HUES6 (cell line): Measurements from ENCODE around the gene KCNMB1.

Experiments used
- H3K27ac ChIP-seq: 2 replicates; pipeline ENCODE4 v1.7.0; 2013; ENCODE audit warnings: low read depth, mild to moderate bottlenecking, low read length, inconsistent platforms
- H3K27me3 ChIP-seq: 2 replicates; pipeline ENCODE4 v1.6.1; 2013; ENCODE audit warnings: low read length; ENCODE audit not compliant: control insufficient read depth, insufficient read depth
- H3K36me3 ChIP-seq: 2 replicates; pipeline ENCODE4 v1.6.1; 2013; ENCODE audit warnings: low read length; ENCODE audit not compliant: control insufficient read depth, insufficient read depth
- H3K4me1 ChIP-seq: 2 replicates; pipeline ENCODE4 v1.6.1; 2013; ENCODE audit warnings: low read length; ENCODE audit not compliant: control insufficient read depth, insufficient read depth
- H3K4me3 ChIP-seq: 2 replicates; pipeline ENCODE4 v1.5.1; 2013; ENCODE audit warnings: low read depth, low read length
- H3K9ac ChIP-seq: one replicate; pipeline ENCODE4 v1.6.1; 2013; ENCODE audit warnings: mild to moderate bottlenecking, low read length
- H3K9me3 ChIP-seq: 2 replicates; pipeline ENCODE4 v1.6.1; 2013; ENCODE audit warnings: low read depth, low read length; ENCODE audit not compliant: control insufficient read depth, insufficient read depth

KCNMB1 gene, protein sequence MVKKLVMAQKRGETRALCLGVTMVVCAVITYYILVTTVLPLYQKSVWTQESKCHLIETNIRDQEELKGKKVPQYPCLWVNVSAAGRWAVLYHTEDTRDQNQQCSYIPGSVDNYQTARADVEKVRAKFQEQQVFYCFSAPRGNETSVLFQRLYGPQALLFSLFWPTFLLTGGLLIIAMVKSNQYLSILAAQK

DNA sequence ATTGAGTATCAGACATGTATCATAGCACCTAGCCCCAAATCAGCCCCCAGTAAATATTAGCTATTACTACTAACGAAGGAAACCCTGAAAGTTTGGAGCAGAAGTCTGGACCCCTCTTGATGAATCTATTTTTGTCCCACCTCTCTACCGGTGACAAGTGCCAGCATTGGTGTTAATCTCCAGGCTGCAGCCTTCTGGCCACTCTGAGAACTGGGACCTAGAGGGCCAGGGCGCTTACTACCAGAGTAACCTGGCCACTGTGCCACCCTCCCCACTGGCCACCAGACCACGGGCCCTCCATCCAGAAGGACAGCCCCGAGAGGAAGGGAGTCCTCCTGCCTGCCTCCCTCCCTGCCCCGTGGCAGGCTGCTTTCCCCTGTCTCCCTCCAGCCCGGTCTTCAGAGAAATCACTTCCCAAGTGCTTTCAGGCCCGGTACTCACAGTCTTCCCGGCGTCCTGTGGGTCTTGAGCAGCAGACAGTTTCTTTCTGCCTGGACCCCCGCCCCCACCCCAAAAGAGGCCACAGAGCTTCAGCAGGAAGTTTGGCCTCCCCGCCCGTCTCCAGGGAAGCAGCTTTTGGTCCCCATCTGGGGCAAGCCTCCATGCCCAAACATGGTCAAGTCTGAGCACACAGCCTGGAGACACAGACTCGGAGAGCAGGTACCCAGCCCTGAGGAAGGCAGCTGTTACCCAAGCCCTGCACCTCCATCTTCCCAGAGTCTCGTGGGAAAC is at the start of gene KCNMB1:
Gene KCNMB1, minus strand, starts transcription at position 550 of the 732 bp plus-strand sequence. CDS start 3,920 bp downstream, outside the sequence.
- Histone ChIP-seq H3K27ac (no peak within 1 kb of the TSS), H3K4me1 (peaks cover 47% of the 10 kb centered on the region), H3K9ac (peak within 1 kb of the TSS; percentile 62), H3K36me3 (no peaks in the 10 kb centered on the region), H3K9me3 (no peaks in the 10 kb centered on the region), H3K27me3 (no peaks in the 10 kb centered on the region), H3K4me3 (no peak within 1 kb of the TSS)

DNA sequence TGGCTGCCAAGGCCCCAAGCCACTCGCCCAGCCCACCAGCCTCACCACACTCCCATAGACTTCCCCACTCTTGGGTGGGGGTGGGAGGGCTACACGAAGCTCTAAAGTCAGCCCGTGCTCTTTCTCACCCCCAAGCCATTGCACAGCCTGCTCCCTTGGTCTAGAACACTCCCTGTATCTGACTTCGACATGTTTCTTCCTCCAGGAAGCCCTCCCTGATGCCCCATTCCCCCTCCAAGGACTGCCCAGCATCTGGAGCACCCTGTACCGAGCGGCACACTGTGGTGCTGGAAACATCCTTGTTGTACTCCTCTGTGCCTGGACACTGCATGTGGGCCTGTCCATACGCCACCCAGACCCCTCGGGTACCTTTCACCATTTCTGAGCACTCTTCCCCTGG is 49.4 kb upstream of the KCNMB1 start:
- Histone ChIP-seq H3K36me3 (no peaks in the 10 kb centered on the region), H3K9ac (no peak overlapping the region), H3K4me1 (peaks cover 22% of the 10 kb centered on the region), H3K9me3 (no peaks in the 10 kb centered on the region), H3K4me3 (no peak overlapping the region), H3K27me3 (no peaks in the 10 kb centered on the region), H3K27ac (no peak overlapping the region)

DNA sequence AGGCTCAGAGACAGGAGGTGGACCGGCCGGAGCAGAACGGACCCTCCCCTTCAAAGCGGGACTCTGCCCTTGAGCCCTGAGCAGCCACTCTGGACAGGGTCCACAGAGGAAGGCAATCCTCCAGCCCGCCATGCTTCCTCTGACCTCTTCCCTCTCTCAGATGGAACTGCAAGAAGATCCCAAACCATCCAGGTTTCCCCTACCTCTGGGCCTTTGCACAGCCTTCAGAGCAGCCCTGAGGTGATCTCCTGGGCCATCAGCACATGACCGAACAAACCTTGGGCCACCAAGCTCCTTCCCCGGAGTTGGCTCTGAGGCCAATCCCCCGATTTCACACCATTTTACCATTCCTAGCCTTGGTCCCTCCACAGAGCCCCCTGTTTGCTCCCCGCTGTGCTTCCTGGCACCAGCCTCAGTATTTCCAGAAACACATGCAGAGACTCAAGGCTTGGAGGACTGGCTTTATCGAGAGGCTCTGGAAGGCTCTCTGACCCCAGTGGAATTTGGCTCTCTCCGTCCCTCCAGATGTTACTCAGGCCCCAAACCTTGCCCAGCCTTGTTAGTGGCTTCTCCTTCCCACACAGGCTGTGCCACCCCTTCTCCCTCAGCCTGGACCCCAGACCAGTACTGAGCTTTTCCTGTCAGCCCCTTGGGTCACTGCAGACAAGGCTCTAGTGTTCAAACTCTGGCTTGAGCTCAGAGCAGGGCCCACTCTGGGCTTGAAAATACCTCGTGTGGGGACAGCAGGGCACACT is 48.6 kb upstream of the KCNMB1 start:
- Histone ChIP-seq H3K4me1 (peaks cover 22% of the 10 kb centered on the region), H3K4me3 (no peak overlapping the region), H3K36me3 (no peaks in the 10 kb centered on the region), H3K27me3 (no peaks in the 10 kb centered on the region), H3K9me3 (peaks cover 2% of the 10 kb centered on the region; the same call in 1 of the 2 replicates), H3K9ac (no peak overlapping the region), H3K27ac (no peak overlapping the region)

DNA sequence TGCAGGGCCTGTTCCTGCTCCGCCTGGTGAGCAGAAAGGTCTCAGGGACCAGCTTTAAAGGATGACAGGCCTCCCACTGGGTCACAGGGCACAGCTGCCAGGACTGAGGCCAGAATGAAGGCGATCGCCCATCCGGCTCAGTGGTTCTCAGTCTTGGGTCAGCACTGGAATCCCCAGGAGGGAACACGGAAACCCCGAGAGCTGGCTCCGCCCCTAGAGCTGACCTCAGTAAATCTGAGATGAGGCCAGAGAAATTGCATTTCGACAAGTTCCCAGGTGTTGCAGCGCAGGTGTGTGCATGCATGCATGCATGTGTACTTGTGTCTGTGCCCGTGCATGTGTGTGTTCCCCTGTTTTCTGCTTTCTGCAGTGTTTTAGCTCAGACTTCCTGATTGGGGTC is 47.2 kb upstream of the KCNMB1 start:
- Histone ChIP-seq H3K4me1 (peaks cover 22% of the 10 kb centered on the region), H3K36me3 (no peaks in the 10 kb centered on the region), H3K9ac (no peak overlapping the region), H3K27ac (no peak overlapping the region), H3K9me3 (peaks cover 3% of the 10 kb centered on the region; the same call in 1 of the 2 replicates), H3K27me3 (no peaks in the 10 kb centered on the region), H3K4me3 (no peak overlapping the region)

DNA sequence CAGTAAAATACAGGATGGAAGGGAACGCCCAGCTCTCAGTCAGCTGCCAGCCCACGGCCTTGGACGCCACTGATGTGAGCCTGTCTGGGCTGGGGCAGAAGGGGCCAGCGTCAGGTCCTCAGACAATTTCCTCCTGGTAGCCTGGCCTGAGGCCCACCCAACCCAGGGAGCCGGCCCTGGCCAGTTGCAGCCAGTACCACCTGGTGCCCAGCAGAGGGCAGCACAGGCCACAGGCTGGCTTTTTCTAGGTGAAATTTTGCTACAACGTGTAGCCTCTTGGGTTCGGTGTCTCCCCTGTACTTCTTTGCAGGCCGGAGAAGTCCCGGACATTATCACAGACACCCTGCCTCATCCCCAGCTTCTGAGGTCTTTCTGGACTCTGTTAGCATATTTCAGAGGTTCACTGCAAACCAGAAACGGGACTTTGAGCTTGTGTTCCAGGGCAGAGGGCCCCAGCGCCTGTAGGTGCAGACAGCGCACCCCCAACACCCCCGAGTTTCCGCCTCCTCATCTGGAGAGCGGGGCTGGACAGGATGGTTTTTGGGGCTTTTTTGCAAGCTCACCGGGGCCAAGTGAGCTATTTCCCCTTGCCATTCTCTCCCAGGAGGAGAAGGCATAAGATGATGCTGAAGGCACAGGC is 45.9 kb upstream of the KCNMB1 start:
- no peaks in the 10 kb centered on the region for H3K27me3 ChIP-seq
- H3K4me1 ChIP-seq, result peaks cover 11% of the 10 kb centered on the region; the same call in 1 of the 2 replicates
- H3K27ac ChIP-seq, result no peak overlapping the region
- H3K36me3 ChIP-seq, result no peaks in the 10 kb centered on the region
- H3K9ac ChIP-seq, result no peak overlapping the region
- H3K9me3 ChIP-seq, result peaks cover 3% of the 10 kb centered on the region; the same call in 1 of the 2 replicates
- H3K4me3 ChIP-seq, result no peak overlapping the region

DNA sequence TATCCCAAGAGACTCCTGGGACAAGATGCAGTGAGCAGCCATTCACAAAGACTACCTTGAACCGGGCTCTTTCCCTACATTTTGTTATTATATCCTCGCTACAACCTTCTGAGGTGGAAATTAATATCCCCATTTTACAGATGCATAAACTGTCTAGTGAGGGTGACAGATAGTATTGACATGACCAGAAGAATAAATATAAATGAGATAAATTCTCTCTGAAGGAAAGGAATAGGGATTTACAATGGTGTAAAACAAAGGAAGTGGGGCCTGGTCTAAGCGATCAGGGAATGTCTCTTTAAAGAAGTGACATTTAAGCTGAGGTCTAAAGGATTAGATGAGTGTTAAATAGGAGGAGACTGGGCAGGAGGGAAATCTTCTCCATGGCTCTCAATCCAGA is 43.5 kb upstream of the KCNMB1 start:
- no peaks in the 10 kb centered on the region for H3K36me3 ChIP-seq
- H3K9ac ChIP-seq, result no peak overlapping the region
- H3K27me3 ChIP-seq, result no peaks in the 10 kb centered on the region
- no peak overlapping the region for H3K4me3 ChIP-seq
- no peak overlapping the region for H3K27ac ChIP-seq
- peaks cover 3% of the 10 kb centered on the region; the same call in 1 of the 2 replicates for H3K9me3 ChIP-seq
- H3K4me1 ChIP-seq, result 0 out of 2 replicates have a peak, but pooled peaks cover under 1% of the 10 kb centered on the region

DNA sequence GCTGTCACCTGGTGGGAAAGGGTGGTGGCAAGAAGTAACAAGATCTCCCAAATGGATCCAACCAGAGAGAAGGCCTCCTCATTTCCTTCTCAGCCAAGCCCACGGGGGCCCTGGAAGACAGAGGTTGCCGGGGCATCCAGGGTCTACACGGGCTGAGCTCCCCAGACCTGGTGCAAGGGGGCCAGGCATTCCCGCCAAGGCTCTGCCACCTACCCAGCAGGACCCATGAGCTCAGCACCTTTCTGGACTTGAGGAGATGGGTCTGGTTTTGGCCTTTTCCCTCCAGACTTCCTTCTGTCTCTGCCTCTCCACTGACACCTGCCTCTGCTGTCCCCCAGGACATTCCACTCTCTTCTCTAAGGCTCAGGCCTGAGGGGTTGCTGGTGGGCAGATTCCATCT is 42.4 kb upstream of the KCNMB1 start:
- H3K9ac ChIP-seq, result no peak overlapping the region
- peaks cover 3% of the 10 kb centered on the region; the same call in 1 of the 2 replicates for H3K9me3 ChIP-seq
- H3K27me3 ChIP-seq, result no peaks in the 10 kb centered on the region
- H3K4me1 ChIP-seq, result 0 out of 2 replicates have a peak, but pooled peaks cover 3% of the 10 kb centered on the region
- H3K27ac ChIP-seq, result no peak overlapping the region
- no peaks in the 10 kb centered on the region for H3K36me3 ChIP-seq
- H3K4me3 ChIP-seq, result no peak overlapping the region

DNA sequence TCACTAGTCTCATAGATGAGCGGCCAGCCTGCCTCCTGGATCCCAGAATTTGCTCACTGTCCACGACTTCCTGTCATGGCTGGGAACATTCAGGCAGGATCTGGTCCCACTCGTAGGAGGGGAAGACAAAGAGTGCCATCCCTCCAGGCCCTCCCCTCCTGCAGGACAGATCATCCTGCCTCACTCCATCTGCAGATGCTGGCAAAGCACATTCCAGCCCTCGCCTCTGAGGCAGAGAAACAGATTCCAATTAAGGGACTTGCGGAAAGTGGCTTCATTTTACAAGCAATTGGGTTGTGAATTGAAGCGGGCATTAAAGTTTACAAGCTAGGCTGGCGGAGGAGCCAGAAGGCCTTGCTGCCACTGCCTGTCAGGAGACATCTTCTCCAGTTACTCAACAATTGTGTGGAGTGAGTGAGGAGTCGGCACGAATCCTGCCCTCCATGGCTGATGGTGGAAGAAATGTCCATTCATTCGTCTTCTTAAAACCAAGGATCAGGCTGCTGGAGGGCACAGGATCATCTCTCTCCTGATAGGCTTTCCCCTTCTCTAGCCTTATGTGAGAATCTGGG is 41.8 kb upstream of the KCNMB1 start:
- Histone ChIP-seq H3K9ac (no peak overlapping the region), H3K9me3 (peaks cover 3% of the 10 kb centered on the region; the same call in 1 of the 2 replicates), H3K36me3 (no peaks in the 10 kb centered on the region), H3K4me3 (no peak overlapping the region), H3K27ac (no peak overlapping the region), H3K4me1 (0 out of 2 replicates have a peak, but pooled peaks cover 3% of the 10 kb centered on the region), H3K27me3 (no peaks in the 10 kb centered on the region)

DNA sequence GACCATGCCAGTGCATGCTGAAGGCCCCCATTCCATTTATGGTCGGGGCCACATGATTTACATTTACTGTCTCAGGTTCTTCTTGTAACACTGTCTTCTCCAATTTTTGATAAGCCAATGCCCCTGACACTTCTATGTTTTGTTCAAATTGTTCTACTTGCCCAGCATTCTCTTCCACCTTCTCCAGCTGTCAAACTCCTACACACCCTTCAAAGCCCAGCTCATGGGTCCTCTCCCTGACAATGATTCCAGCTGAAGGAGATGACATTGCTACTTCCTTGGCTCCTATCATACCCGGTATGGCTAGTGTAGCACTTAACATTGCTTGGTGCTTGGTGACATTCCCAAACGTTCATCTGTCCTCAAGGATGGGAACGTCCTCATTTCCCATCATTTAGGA is 41.1 kb upstream of the KCNMB1 start:
- Histone ChIP-seq H3K4me3 (no peak overlapping the region), H3K9me3 (peaks cover 3% of the 10 kb centered on the region; the same call in 1 of the 2 replicates), H3K4me1 (0 out of 2 replicates have a peak, but pooled peaks cover 3% of the 10 kb centered on the region), H3K27me3 (no peaks in the 10 kb centered on the region), H3K27ac (no peak overlapping the region), H3K36me3 (no peaks in the 10 kb centered on the region), H3K9ac (no peak overlapping the region)

DNA sequence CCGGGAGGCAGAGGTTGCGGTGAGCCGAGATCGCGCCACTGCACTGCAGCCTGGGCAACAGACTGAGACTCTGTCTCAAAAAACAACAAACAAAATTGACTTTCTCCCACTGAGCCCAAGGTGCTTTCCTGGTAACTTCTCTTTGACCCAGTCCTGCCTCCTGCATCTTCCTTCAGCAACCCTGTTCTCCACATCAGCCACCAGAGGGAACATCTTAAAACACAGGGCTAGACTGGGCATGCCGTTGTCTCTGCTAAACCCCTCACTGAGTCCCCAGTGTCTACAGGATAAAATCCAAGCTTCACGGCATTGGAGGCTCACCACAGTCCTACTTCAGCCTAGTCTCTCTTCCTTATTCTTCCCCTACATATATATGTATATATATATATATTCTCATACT is 39.8 kb upstream of the KCNMB1 start:
- Histone ChIP-seq H3K9ac (no peak overlapping the region), H3K27ac (no peak overlapping the region)

More for the DNA sequence above, 39.8 kb upstream of the KCNMB1 start:
- Histone ChIP-seq H3K36me3 (no peaks in the 10 kb centered on the region), H3K27me3 (no peaks in the 10 kb centered on the region), H3K4me3 (no peak overlapping the region), H3K9me3 (peaks cover 3% of the 10 kb centered on the region; the same call in 1 of the 2 replicates), H3K4me1 (0 out of 2 replicates have a peak, but pooled peaks cover 3% of the 10 kb centered on the region)
